Panc1 (cell line): ENCODE measurements around the gene RPS14.

Experiments
- CTCF ChIP-seq: fragments of 450-650 bp; IDR thresholded peaks from 2 replicates; pipeline ENCODE4 v1.5.1; 2017; ENCODE audit warnings: mild to moderate bottlenecking
- POLR2AphosphoS5 ChIP-seq: IDR thresholded peaks from 2 replicates; pipeline ENCODE4 v1.6.1; 2012; ENCODE audit warnings: mild to moderate bottlenecking, low read depth, low read length, moderate library complexity
- SIN3A ChIP-seq: IDR thresholded peaks from 2 replicates; pipeline ENCODE4 v1.6.1; 2012; ENCODE audit warnings: low read depth, mild to moderate bottlenecking, low read length, moderate library complexity, borderline replicate concordance; ENCODE audit not compliant: insufficient read depth
- TCF7L2 ChIP-seq: IDR thresholded peaks from 2 replicates; pipeline ENCODE4 v1.6.1; 2011; ENCODE audit warnings: mild to moderate bottlenecking, low read depth, low read length, inconsistent platforms

DNA sequence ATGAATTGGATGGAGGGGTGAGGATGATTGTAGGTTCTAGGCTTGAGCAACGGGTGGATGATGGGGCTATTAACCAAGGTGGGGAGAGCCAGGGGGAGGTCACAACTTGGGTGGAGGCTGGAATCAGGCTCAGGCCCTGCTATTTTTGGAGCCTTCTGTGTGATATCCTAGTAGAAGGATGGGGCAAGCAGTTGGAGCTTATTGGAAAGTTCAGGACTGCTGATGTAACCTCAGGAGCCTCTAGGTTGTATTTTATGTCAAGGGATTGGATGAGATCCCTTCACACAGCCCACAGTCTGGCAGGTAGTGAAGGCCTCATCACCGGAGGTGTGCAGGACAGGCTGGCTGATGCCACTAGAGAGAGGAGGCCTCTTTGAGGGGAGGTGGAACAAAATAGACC is 11.2 kb upstream of the RPS14 start:
- no peak for TF ChIP-seq CTCF
- TF ChIP-seq TCF7L2: no peak
- no peak for TF ChIP-seq SIN3A
- TF ChIP-seq POLR2AphosphoS5: no peak
